GM18951 (cell line): ENCODE data around the gene NOSTRIN.

ENCODE experiments used
- POLR2A ChIP-seq: IDR thresholded peaks from 4 replicates; pipeline ENCODE4 v1.6.1; 2011; ENCODE audit warnings: mild to moderate bottlenecking; ENCODE audit not compliant: insufficient read length, insufficient read depth; ENCODE audit errors: extremely low read depth
- in situ Hi-C: fragments of 300-500 bp; cut with MboI; formaldehyde crosslinking; loops from one replicate; pipeline ENCODE4 v1.12.0; 2022; ENCODE audit warnings: low sequenced_read_pairs, mixed read lengths, inconsistent platforms; ENCODE audit not compliant: unreplicated experiment

NOSTRIN gene

GRCh38 chr2:168890006-168890782, 87.8 kb downstream of the NOSTRIN start, which contains the start of gene SPC25:
TSS of gene SPC25 (minus strand) at chr2:168890430. CDS start at chr2:168889519, 911 bp downstream.
- in situ Hi-C loops = no loop called here
- TF ChIP-seq POLR2A = peak; percentile 68

GRCh38 chr2:168892327-168892726, 89.9 kb downstream of the NOSTRIN start:
- in situ Hi-C loops = no loop called here
- no peak for TF ChIP-seq POLR2A

GRCh38 chr2:168894101-168894500, 91.7 kb downstream of the NOSTRIN start:
- in situ Hi-C loops = no loop called here

GRCh38 chr2:168894720-168895119, 92.3 kb downstream of the NOSTRIN start:
- in situ Hi-C loops = no loop called here
- no peak for TF ChIP-seq POLR2A

More at GRCh38 chr2:168894101-168894500, 91.7 kb downstream of the NOSTRIN start:
- TF ChIP-seq POLR2A = no peak

- no peak for TF ChIP-seq POLR2A
- in situ Hi-C loops = no loop called here
Measured at GRCh38 chr2:168895771-168896170, 93.3 kb downstream of the NOSTRIN start.

- TF ChIP-seq POLR2A = no peak
- in situ Hi-C loops = no loop called here
Measured at GRCh38 chr2:168896783-168897182, 94.3 kb downstream of the NOSTRIN start.

- in situ Hi-C loops = no loop called here
Measured at GRCh38 chr2:168897449-168897848, 95.0 kb downstream of the NOSTRIN start.

GRCh38 chr2:168901003-168901402, 98.6 kb downstream of the NOSTRIN start, which contains the start of gene G6PC2:
TSS of gene G6PC2 (plus strand) at chr2:168901291. CDS start at chr2:168901332, 41 bp downstream.
- in situ Hi-C loops = no loop called here

More at GRCh38 chr2:168897449-168897848, 95.0 kb downstream of the NOSTRIN start:
- no peak for TF ChIP-seq POLR2A

GRCh38 chr2:168903888-168904287, 101.5 kb downstream of the NOSTRIN start:
- in situ Hi-C loops = no loop called here
- TF ChIP-seq POLR2A = no peak

More at GRCh38 chr2:168901003-168901402, 98.6 kb downstream of the NOSTRIN start, which contains the start of gene G6PC2:
- no peak for TF ChIP-seq POLR2A

GRCh38 chr2:168904358-168904757, 101.9 kb downstream of the NOSTRIN start:
- in situ Hi-C loops = no loop called here

GRCh38 chr2:168907940-168908662, 105.7 kb downstream of the NOSTRIN start:
- no peak for TF ChIP-seq POLR2A
- in situ Hi-C loops = no loop called here

More at GRCh38 chr2:168904358-168904757, 101.9 kb downstream of the NOSTRIN start:
- TF ChIP-seq POLR2A = no peak

- TF ChIP-seq POLR2A = no peak
- in situ Hi-C loops = loop anchor here (10.0 kb wide), 1 partner anchor 566 kb away; no protein-coding TSS in a partner anchor
Measured at GRCh38 chr2:168910330-168910729, 107.9 kb downstream of the NOSTRIN start.

- in situ Hi-C loops = loop anchor here (10.0 kb wide), 1 partner anchor 568 kb away; no protein-coding TSS in a partner anchor
- TF ChIP-seq POLR2A = no peak
Measured at GRCh38 chr2:168912466-168912865, 110.0 kb downstream of the NOSTRIN start.

- TF ChIP-seq POLR2A = no peak
- in situ Hi-C loops = loop anchor here (10.0 kb wide), 1 partner anchor 568 kb away; no protein-coding TSS in a partner anchor
Measured at GRCh38 chr2:168912901-168913369, 110.5 kb downstream of the NOSTRIN start.
